WERI-Rb-1 (cell line): ENCODE measurements around the gene ACSF3.

ENCODE experiments used
- DNase-seq: peaks from one replicate; pipeline ENCODE4 v3.0.0-alpha.2; 2020
- H3K27ac ChIP-seq: fragments of 250-450 bp; sonication (Bioruptor Pico); 2 replicates; pipeline ENCODE4 v1.5.1; 2020; ENCODE audit warnings: mild to moderate bottlenecking, moderate library complexity
- H3K27me3 ChIP-seq: fragments of 250-450 bp; sonication (Bioruptor Pico); 2 replicates; pipeline ENCODE4 v1.5.1; 2021; ENCODE audit warnings: mild to moderate bottlenecking, low read depth, moderate library complexity; ENCODE audit not compliant: insufficient read depth, severe bottlenecking
- H3K36me3 ChIP-seq: fragments of 250-450 bp; sonication (Bioruptor Pico); 2 replicates; pipeline ENCODE4 v1.5.1; 2020; ENCODE audit warnings: mild to moderate bottlenecking, moderate library complexity
- H3K4me3 ChIP-seq: 2 replicates; pipeline ENCODE4 v1.5.1; 2011; ENCODE audit warnings: low read depth, mild to moderate bottlenecking, control low read depth, low read length
- H3K9me3 ChIP-seq: fragments of 250-450 bp; sonication (Bioruptor Pico); 2 replicates; pipeline ENCODE4 v1.5.1; 2021; ENCODE audit warnings: mild to moderate bottlenecking, moderate library complexity; ENCODE audit not compliant: severe bottlenecking
- CTCF ChIP-seq: IDR thresholded peaks from 2 replicates; pipeline ENCODE4 v1.5.1; 2011; ENCODE audit warnings: low read depth, mild to moderate bottlenecking, control low read depth, inconsistent platforms, low read length

The ACSF3 gene

GRCh38 chr16:89074803-89075688 is 18.6 kb upstream of the ACSF3 start:
- Histone ChIP-seq H3K4me3 (no peak overlapping the region), H3K27me3 (no peaks in the 10 kb centered on the region), H3K36me3 (no peaks in the 10 kb centered on the region), H3K27ac (no peak overlapping the region), H3K9me3 (peaks cover 3% of the 10 kb centered on the region)
- TF ChIP-seq CTCF: no peak
- no peak for DNase-seq

GRCh38 chr16:89076159-89076558 is 17.5 kb upstream of the ACSF3 start:
- Histone ChIP-seq H3K36me3 (no peaks in the 10 kb centered on the region), H3K27ac (no peak overlapping the region), H3K9me3 (peaks cover 3% of the 10 kb centered on the region), H3K4me3 (no peak overlapping the region), H3K27me3 (no peaks in the 10 kb centered on the region)
- no peak for DNase-seq
- TF ChIP-seq CTCF: no peak

GRCh38 chr16:89077076-89077475 is 16.6 kb upstream of the ACSF3 start:
- no peak overlapping the region for H3K4me3 ChIP-seq
- H3K9me3 ChIP-seq: peaks cover 3% of the 10 kb centered on the region
- DNase-seq: no peak
- no peak for TF ChIP-seq CTCF
- H3K36me3 ChIP-seq: no peaks in the 10 kb centered on the region
- H3K27me3 ChIP-seq: no peaks in the 10 kb centered on the region
- H3K27ac ChIP-seq: no peak overlapping the region

DNA sequence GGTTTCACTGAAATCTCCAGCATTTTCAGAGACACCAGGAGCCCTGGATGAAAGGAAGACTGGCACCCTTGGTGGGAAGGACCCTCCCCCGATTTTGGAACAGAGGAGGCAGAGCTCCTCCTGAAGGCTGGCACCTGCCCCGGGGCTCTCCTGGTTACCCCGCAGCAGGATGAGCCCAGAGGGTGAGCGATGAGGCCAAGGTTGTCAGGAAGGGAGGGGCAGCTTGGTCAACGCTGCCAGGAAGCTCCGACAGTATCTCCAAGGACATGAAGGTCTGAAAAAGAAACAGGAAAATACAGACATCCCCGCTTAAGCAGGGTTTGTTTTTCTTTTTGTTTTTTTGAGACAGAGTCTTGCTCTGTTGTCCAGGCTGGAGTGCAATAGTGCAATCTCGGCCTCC is 15.5 kb upstream of the ACSF3 start:
- H3K36me3 ChIP-seq: no peaks in the 10 kb centered on the region
- peaks cover 3% of the 10 kb centered on the region for H3K9me3 ChIP-seq
- no peak for TF ChIP-seq CTCF
- DNase-seq: no peak
- no peak overlapping the region for H3K4me3 ChIP-seq
- H3K27me3 ChIP-seq: no peaks in the 10 kb centered on the region
- no peak overlapping the region for H3K27ac ChIP-seq

DNA sequence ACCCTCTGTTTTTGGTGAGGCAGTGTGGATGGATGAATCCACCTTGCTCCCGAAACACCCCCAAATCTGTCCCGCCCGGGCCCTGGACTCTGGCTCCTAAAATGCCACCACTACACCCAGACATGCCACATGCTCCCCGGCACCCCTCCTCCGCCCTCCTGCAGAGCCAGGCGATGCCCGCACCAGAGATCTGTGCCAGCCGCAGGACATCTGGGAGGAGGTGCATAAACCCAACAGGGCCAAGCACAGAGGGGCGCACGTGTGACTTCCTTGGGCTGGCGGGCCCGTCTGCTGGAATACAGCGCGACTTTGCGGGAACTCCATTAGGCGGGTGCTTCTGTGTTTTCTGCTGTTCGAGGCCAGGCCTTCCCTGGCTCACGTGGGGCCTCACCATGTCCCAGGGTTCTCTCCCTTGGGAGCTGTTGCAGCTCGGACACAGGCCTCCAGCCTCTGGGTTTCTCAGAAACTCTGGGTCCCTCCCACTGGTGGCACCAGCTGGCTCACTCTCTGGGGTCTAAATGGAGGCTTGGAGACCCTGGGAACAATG is 14.1 kb upstream of the ACSF3 start:
- no peak for DNase-seq
- H3K27me3 ChIP-seq: no peaks in the 10 kb centered on the region
- TF ChIP-seq CTCF: no peak
- no peak overlapping the region for H3K4me3 ChIP-seq
- no peaks in the 10 kb centered on the region for H3K9me3 ChIP-seq
- no peaks in the 10 kb centered on the region for H3K36me3 ChIP-seq
- no peak overlapping the region for H3K27ac ChIP-seq
